Sciatic nerve (tissue), 2 donors: ENCODE measurements around the gene CFAP74. TPM values are rescaled to one million over a fixed set of nuclear protein-coding genes. Genes with fewer than 3 reads are reported as not detected.
A peak's percentile ranks its signal among the peaks of the same experiment; 100 is the strongest.
"Not testable (repeated sequence)": the region's sequence is repeated elsewhere in the genome, so short reads cannot be mapped to it uniquely, and the experiment has no call there.

ENCODE experiments used
- ATAC-seq: fragments of 200-7000 bp; cut with Tn5 transposase; one replicate; pipeline ENCODE4 v1.9.1; 2020; ENCODE audit warnings: mild to moderate bottlenecking, moderate library complexity
- DNase-seq: peaks from one replicate; pipeline ENCODE4 v3.0.0-alpha.2; 2020; ENCODE audit warnings: low spot score
- intact Hi-C: fragments of 100-400 bp; cut with DNase I; formaldehyde crosslinking; loops from one replicate; pipeline ENCODE4 v1.14.2; 2022
- total RNA-seq: library from RNA; stranded (reverse); fragmentation: NEBNext Ultra II Directional; extraction: Animal tissue kit (Norgen Biotek cat#: 25700); gene quantifications from one replicate; pipeline ENCODE4 v1.2.1, GENCODE V29; 2021
- donor health status: DM: no; HTN: no; CAD: no.
- donor health status: DM: no; HTN: no; CAD: no.

CFAP74 gene
- total RNA-seq, 1 donor from 2014 or later: 0.09 TPM

DNA sequence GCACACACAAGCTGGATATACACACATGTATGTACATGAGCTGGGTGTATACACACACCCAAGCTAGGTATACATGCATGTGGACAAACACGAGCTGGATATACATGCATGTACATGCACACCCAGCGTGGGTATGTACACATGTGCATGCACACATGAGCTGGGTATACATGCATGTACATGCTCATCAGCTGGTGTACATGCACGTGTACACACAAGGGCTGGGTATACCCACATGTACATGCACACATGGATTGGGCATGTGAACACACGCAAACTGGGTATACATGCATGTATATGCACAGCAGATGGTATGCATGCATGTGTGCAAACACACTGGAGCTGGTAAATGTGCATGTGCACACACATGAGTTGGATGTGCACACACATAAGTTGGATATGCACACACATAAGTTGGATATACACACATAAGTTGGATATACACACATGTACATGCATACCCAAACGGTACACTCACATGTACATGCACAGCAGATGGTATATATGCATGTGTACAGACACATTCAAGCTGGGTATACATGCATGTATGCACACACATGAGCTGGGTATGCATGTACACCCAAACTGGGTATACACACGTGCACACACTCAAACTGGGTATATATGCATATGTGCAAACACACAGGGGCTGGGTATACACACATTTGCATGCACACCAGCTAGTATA, 105.2 kb downstream of the CFAP74 start:
- no peak for ATAC-seq
- no peak for DNase-seq
- intact Hi-C loops: no loop called here

DNA sequence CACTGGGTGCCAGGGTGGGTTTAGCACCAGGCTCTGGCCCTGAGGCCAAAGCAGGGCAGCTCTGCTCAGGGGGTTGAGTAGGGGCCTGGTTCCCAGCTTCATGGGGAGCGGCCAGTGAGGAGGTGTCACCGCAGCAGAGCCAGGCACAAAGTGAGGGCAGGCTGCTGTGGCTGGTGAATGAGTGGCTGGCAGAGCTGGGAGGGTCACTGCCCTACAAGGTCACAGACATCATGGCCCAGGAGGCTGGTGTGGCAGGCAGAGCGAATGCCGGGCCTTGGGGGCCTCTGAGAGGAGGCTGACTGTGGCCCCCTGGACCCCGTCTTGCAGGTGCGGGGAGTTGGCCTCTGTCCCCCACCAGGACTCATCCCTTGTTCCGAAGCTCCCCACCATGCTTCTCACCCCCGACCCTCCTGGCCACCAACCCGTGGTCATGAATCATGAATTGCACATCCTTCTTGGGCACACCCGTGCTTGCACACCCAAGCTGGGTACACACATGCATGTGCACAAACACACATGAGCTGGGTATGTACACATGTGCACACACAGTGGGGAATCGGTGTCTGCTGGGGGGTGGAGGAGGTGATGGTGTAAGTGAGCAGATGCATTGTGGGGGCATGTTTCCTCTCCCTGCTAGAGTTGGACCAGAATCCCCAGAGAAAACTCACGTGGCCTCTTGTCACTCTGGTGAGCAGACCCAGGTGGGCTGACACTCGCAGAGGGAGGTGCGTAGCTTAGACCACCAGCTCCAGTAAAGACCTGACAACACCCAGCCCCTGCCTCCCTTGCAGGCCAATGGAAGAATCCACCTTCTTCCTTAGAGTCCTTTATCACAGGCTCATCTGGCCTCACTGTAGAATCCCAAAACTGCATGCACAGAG, 107.9 kb downstream of the CFAP74 start:
- ATAC-seq (no peak), DNase-seq (no peak)
- intact Hi-C loops: no loop called here

DNA sequence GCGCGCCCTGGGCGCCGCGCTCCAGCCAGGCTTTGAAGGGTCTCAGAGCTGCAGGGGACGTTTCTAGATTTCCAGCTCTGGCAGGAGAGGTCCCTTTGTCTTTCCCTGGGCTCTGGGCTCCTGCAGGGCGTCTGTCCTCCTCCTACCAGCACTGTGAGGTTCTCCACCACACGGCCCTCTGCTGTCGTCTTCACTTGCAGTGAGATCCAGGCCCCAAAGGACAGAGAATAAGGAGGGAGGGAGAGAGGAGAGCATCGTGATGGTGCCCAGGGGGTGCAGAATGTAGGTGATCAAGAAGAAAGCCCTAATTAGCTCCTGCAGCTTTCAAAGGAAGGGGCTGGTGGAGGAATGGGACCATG, 108.5 kb downstream of the CFAP74 start:
- intact Hi-C loops: no loop called here
- DNase-seq (no peak), ATAC-seq (no peak)

DNA sequence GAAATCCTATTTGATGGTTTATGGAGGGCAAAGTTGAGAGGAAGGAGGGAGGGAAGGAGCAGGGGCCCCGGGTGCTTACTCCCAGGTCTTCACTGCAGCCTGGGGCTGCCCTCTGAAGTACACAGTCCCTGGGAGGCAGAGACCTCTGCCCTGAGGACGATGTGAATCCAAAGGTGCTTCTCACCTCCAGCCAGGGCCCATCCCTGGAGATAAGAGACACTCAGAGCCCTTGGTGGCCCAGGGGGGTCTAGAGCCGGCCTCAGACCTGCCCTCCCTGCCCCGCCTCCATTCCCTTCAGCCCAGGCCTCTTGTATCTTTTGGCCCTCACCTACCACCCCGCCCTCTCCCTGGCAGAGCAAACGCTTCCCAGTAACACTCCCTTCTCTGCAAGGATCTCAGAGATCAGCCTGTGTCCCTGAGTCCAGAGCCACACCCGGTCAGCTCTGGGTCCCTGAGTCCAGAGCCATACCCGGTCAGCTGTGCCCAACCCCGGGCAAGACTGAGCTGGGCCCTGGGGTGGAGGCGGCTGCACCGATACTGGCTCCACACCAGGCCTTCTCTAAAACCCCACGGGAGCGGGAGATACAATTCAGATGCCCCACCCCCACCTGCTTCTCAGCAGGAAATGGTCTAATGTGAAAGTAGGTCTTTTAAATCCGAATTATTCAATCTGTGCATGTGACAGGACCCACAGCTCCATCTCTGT, 109.1 kb downstream of the CFAP74 start:
- ATAC-seq (peak; percentile 18), DNase-seq (no peak)
- intact Hi-C loops: no loop called here

DNA sequence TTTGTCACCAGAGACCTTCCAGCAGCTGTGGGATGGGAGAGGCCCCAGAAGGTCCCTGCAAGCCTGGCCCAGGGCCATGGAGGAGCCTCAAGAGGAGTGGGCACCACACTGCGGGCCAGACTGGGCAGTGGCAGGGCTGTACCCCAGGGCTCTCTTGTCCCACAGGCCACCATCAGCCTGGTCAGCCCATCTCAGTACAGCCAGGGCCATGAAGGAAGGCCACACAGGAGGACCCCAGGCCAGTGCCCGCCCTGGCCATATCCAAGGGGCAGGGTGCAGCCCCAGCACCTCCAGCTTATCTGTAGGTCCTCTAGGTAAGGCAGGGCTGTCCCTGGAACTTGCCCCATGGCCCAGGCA, 109.6 kb downstream of the CFAP74 start:
- intact Hi-C loops: no loop called here
- no peak for ATAC-seq
- DNase-seq: no peak

DNA sequence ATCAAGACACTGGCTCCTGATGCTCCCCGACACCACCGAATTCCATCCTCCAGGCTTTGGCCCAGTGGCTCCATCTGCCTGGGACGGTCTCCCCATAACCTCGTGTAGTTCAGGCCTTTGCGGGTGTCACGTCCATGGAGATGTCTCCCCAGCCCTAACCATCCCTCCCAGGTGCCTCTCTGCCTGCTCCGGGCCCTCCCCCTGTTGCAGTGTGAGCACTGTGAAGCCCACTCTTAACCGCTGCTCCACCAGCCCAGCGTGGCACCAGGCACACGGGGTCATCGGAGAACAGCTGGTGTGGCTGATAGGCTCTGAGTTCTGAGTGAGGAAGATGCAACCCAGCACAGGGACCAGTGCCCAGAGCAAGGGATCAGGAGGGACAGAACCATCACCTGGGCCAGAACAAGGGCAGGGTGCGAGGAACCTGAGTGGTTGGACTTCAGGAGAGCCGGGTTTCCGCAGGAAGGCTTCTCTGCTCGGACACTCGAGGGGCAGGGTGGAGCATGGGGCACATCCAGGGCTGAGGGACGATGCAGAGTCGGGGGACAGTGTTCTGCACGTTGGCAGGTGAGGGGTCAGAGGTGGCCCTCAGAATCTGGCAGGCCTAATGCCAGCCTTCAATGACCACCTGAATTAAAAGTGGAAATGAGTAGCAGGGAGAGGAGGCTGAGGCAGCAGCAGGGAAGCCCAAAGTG, 110.1 kb downstream of the CFAP74 start:
- no peak for DNase-seq
- no peak for ATAC-seq
- intact Hi-C loops: no loop called here

DNA sequence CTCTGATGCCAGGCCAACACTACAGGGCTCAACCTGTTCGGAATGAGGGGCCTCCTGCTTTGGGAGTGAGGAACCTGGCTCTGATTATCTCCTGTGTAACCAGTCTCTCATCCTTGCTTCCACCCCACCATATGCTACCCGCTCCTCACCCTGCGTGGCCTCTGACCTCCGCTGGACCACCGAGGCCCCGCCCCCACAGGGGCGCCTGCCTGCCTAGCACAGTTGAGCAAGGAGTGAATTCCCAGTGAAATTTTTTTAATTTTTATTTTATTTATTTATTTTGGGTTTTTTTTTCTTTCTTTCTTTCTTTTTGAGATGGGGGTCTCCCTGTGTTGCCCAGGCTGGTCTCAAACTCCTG, 110.8 kb downstream of the CFAP74 start:
- ATAC-seq: no peak
- no peak for DNase-seq
- intact Hi-C loops: no loop called here

DNA sequence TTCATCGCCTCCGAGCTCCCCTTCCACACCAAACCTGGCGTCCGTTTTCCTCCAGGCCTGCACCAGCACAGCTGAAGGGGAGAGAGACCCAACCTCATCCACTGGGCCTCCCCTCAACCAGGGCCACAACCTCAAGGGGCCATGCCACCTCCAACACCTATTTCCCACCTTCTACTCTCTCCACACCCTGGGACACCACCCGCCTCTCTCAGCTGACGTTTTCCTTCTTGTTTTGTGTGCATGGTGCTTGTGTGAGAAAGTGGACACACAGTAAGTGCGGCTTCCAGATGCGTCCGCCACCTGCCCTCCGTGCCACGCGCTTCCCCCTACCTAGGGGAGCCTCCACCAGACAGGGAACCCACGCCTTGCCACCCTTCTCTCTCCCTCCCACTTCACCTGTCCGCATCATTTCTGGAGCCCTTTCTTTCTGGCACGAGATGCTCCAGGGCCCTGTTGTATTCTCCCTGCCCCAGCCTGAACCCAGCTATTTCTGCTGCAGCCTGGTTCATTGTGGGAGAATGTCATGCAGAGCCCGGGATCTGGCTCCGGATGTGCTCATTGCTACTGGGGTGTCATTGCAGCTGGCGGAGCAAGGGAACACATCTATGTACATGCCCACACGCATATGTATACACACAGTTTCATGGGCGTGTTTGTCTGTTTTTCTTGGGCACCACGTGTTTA, 111.4 kb downstream of the CFAP74 start:
- intact Hi-C loops: no loop called here
- ATAC-seq (peak; percentile 1), DNase-seq (no peak)

DNA sequence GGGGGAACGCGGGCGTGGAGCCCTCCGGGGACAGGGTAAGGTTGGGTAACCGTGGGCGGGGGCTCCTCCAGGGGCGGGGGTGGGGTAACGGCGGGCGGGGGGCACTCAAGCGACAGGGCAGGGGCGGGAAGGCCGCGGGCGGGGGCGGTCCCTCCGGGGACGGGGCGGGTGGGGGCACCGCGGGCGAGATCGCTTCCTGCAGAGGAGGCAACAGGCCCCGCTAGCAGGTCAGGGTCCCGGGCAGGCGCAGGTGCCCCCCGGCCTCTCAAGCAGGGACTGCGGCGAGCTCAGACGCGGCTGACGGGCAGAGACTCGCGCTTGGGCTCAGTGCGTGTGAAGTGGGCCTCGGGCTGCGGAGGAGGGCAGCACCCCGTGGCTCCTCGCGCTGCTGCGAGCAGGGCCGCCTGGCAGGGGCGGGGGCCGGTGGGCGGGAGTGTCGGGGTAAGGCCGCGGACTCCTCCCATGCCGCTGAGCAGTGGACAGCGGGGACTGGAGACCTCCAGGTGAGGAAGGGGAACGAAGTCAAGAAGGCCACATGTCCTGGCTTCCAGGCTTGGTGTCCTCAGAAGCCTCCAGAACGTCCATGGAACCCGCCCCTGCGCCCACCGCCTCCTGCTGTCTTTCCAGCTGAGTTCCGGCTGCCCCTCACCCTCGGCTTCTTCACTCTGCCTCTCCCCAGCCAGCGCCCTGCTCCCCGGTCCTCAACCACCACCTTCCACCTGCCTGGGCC, 112.1 kb downstream of the CFAP74 start:
- intact Hi-C loops: no loop called here
- ATAC-seq (peak; percentile 72), DNase-seq (peak; percentile 86)

DNA sequence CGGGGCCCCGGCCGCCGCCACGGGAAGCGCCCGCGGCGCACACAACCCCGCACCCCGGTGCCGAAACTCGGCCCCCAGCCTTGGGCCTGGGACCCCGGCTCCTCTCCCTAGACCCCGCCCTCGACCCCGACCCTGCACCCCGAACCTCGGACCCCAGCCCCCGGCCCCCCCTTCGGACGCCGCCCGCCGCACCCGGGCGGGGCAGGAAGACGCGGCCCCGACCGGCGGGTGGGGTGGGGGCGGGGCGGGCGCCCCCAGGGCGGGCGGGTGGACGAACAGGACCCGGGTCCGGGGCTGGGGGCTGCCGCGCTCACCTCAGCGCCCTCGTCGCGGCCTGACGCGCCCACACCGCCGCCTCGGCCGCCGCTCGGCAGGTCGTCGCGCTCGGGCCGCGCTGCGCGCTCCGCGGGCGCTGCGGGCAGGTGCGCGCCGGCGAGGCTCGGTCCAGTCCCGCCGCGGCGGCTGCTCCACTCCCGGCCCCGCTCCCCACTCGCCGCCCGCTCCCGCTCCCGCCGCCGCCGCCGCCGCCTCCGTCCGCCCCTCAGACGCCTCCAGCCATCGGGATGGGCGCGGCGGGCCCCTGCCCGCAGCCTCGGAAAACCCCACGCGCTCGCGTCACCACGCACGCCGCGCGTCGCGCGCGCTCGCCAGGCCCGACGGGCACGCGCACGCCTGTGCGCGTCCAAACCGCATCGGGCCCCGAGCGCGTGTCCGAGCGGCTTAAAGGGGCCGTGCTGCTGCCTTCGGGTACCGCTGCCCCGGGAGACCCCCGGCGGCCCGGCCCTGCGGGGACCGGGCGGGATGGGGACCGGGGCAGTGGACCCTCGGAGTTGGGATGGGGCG, 112.9 kb downstream of the CFAP74 start, which contains the start of gene GNB1:
Gene GNB1, minus strand, starts transcription at position 582 of the 843 bp plus-strand sequence. CDS start 65,634 bp downstream, outside the sequence.
- intact Hi-C loops: no loop called here
- ATAC-seq (peak; percentile 89), DNase-seq (peak; percentile 92)

DNA sequence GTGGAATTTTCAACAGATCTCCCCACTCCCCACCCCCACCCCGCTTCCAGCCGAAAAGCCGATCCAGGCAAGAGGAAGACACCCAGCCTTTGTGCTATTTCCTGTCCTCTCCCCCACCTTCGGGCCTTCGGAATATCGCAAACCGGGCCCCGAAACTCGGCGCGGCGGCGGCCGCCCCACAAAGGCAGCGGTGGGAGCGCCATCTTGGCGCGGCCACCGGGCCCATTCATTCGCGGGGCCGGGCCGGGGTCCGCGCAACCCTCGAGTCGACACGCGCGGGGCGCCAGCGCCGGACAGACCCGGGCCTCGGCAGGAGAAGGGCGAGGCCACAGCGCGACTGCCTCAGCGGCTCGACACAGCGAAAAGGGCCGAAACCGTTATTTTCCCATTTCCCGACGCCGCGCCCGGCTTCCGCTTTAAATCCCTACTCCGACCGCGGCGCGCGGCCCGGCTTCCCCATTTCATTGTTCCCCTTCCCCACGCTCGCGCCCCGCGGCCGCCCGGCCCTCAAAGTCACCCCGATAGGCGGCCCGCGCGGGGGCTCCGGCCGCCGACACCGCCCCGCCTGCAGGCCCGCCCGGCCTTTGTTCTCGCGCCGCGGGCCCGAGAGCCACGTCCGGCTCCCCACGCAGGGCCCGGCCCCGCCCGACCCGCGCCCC, 113.6 kb downstream of the CFAP74 start:
- intact Hi-C loops: loop anchor here (10.0 kb wide), 1 partner anchor 105 kb away; no protein-coding TSS in a partner anchor
- DNase-seq: peak; percentile 82
- ATAC-seq: no peak

DNA sequence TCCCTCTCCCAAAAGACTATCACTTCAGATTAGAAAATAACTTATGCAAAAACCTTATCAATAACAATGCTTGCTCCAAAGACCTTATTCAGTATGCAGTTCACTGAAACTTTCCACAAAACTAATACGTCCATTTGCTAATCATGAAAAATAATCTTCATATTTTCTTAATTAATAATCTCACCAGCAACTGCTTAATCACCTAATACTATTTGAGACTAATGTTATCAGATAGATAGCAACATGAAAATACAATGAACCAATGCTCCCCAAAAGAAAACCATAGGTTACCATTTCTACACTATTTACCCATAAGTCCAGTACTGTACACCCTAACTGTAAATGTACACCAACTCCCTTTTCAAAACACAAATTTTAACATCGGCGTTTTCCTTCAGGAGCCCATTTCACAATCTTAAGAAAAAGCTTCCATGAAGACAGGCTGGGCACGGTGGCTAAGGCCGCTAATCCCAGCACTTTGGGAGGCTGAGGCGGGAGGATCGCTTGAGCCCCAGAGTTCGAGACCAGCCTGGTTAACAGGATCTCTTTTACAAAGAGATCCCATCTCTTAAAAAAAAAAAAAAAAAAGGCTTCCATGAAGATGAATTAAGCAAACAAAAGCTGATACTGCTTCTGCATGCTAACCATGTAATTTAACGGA, 114.4 kb downstream of the CFAP74 start:
- DNase-seq: no peak
- no peak for ATAC-seq
- intact Hi-C loops: loop anchor here (10.0 kb wide), 1 partner anchor 104 kb away; no protein-coding TSS in a partner anchor

DNA sequence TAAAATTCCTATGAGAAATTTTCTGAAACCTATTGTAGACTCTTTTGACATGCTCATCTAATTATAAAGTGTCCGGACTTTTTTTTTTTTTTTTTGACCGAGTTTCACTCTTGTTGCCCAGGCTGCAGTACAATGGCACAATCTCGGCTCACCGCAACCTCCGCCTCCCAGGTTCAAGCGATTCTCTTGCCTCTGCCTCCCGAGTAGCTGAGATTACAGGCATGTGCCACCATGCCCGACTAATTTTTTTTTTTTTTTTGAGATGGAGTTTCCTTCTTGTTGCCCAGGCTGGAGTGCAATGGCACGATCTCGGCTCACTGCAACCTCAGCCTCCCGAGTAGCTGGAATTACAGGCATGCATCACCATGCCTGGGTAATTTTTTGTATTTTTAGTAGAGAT, 119.7 kb downstream of the CFAP74 start:
- not testable (repeated sequence) for DNase-seq, ATAC-seq
- intact Hi-C loops: loop anchor here (10.0 kb wide), 1 partner anchor 99 kb away; no protein-coding TSS in a partner anchor

DNA sequence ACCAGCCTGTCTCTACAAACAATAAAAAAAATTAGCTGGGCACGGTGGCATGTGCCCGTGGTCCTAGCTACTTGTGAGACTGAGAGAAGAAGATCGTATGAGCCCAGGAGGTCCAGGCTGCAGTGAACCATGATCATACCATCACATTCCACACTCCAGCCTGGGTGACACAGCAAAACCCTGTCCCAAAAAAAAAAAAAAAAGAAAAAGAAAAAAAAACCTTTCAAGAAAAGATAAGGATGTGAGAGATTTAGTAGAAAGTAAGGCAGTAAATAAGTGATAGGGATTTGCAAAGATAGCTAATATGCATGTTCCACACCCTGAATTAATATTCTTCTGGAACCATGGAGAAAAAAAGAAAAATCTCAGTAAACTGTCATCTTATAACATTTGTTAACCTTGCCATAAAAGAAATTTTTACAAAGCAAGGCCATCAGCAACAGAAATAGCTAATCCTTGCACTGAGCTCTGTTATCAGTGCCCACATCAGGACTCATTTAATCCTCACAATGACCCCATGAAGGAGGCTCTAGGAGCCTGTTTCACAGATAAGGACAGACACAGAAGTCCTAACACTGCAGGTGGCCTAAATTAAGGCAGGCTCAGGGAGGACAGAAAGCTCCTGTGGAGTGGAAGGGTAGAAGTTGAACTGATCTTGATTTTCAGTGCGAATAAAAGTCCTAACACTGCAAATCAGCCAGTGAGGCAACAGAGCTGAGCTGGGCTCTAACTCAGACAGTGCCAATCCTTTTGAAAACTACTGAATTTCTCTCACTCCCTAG, 120.3 kb downstream of the CFAP74 start:
- intact Hi-C loops: loop anchor here (10.0 kb wide), 1 partner anchor 98 kb away; no protein-coding TSS in a partner anchor
- ATAC-seq (no peak), DNase-seq (no peak)

DNA sequence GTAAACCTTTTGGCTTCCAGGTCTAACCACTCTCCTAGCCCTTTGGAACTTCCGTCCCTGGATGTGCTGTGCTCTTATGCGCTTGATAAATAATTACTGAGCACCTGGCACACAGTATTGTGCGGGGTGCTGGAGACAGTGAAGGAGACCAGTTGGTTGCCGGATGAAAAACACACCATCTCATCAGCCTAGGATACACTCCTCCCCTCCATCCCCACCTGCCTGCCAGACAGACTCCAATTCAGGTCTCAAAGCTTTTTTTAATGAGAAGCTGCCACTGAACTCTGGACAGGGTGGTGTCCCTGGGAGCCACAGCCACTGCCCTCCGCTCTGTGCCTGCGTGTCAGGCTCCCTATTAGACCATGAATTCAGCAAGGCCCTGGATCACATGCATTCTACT, 121.9 kb downstream of the CFAP74 start:
- intact Hi-C loops: loop anchor here (10.0 kb wide), 1 partner anchor 97 kb away; no protein-coding TSS in a partner anchor
- DNase-seq (no peak), ATAC-seq (no peak)
